Muscle of arm (tissue), 12 donors: Measurements from ENCODE around the gene PDGFD. TPM values are rescaled to one million over a fixed set of nuclear protein-coding genes. Genes with fewer than 3 reads are reported as not detected.

Experiments
- DNase-seq: peaks from one replicate; pipeline ENCODE4 v3.0.0-alpha.2; 2013
- polyA plus RNA-seq, 12 donors: library from polyadenylated mRNA; unstranded; fragments of 120-200 nt; gene quantifications; one replicate each; pipeline ENCODE4 v1.2.1, GENCODE V29; 2013; ENCODE audit not compliant: insufficient read length in 12 of 12

The PDGFD gene
- polyA plus RNA-seq, 12 donors, result 12.6 to 44.4 (median 20.3) TPM; not detected in 1

- no peak for DNase-seq
These were observed 162.3 kb downstream of the PDGFD start for GRCh38 chr11:104001561-104002056.

- no peak for DNase-seq
These were observed 163.1 kb downstream of the PDGFD start for GRCh38 chr11:104000798-104001197.

GRCh38 chr11:103998826-103999508 is 165.0 kb downstream of the PDGFD start:
- DNase-seq, result no peak

- DNase-seq, result no peak
These were observed 166.9 kb downstream of the PDGFD start for GRCh38 chr11:103997082-103997481.

- DNase-seq, result no peak
These were observed 168.1 kb downstream of the PDGFD start for GRCh38 chr11:103995896-103996295.

- DNase-seq, result no peak
These were observed 169.4 kb downstream of the PDGFD start for GRCh38 chr11:103994518-103994917.

- DNase-seq, result no peak
These were observed 169.9 kb downstream of the PDGFD start for GRCh38 chr11:103994094-103994493.

GRCh38 chr11:103993507-103993906 is 170.4 kb downstream of the PDGFD start:
- DNase-seq, result no peak

GRCh38 chr11:103988595-103988969 is 175.4 kb downstream of the PDGFD start:
- DNase-seq, result no peak

GRCh38 chr11:103987629-103988594 is 176.0 kb downstream of the PDGFD start:
- no peak for DNase-seq

- no peak for DNase-seq
These were observed 178.9 kb downstream of the PDGFD start for GRCh38 chr11:103985041-103985440.

- DNase-seq, result no peak
These were observed 183.8 kb downstream of the PDGFD start for GRCh38 chr11:103980108-103980507.

GRCh38 chr11:103978616-103979595 is 185.0 kb downstream of the PDGFD start:
- DNase-seq, result no peak

- no peak for DNase-seq
These were observed 191.9 kb downstream of the PDGFD start for GRCh38 chr11:103972013-103972412.

- DNase-seq, result no peak
These were observed 193.2 kb downstream of the PDGFD start for GRCh38 chr11:103970701-103971249.

- DNase-seq, result no peak
These were observed 195.3 kb downstream of the PDGFD start for GRCh38 chr11:103968685-103969084.

GRCh38 chr11:103967985-103968384 is 196.0 kb downstream of the PDGFD start:
- no peak for DNase-seq

GRCh38 chr11:103964390-103964789 is 199.6 kb downstream of the PDGFD start:
- DNase-seq, result no peak

GRCh38 chr11:103963648-103964047 is 200.3 kb downstream of the PDGFD start:
- no peak for DNase-seq

GRCh38 chr11:103961010-103961409 is 202.9 kb downstream of the PDGFD start:
- DNase-seq, result no peak

- no peak for DNase-seq
These were observed 203.8 kb downstream of the PDGFD start for GRCh38 chr11:103960108-103960507.
